Natural killer cell (primary cell): ENCODE measurements around the gene CFAP20. TPM values are rescaled to one million over a fixed set of nuclear protein-coding genes. Genes with fewer than 3 reads are reported as not detected.

Experiments used
- ATAC-seq, 3 donors: fragments of 150-1000 bp in 2 of 3; fragments of 200-7000 bp in 1 of 3; cut with Tn5 transposase; 1 replicate in 1 of 3; 2 replicates in 2 of 3; pipeline ENCODE4 v1.10.0; 2021; ENCODE audit warnings: mild to moderate bottlenecking in 2 of 3, moderate library complexity in 2 of 3
- DNase-seq, 2 donors: peaks; one replicate each; pipeline versions ENCODE4 v3.0.0 to v3.0.0-alpha.2; 2013 to 2021; ENCODE audit warnings: mixed read lengths in 1 of 2
- H3K27ac ChIP-seq: one replicate; pipeline ENCODE4 v1.5.1; 2013; ENCODE audit warnings: mild to moderate bottlenecking, low read length
- H3K27me3 ChIP-seq: one replicate; pipeline ENCODE4 v1.6.1; 2013; ENCODE audit warnings: low read length; ENCODE audit not compliant: control insufficient read depth, insufficient read depth
- H3K36me3 ChIP-seq: one replicate; pipeline ENCODE4 v1.6.1; 2013; ENCODE audit warnings: low read length; ENCODE audit not compliant: control insufficient read depth, insufficient read depth
- H3K4me1 ChIP-seq: one replicate; pipeline ENCODE4 v1.6.1; 2013; ENCODE audit warnings: low read length; ENCODE audit not compliant: control insufficient read depth, insufficient read depth
- H3K4me3 ChIP-seq: one replicate; pipeline ENCODE4 v1.5.1; 2013; ENCODE audit warnings: low read length
- H3K9me3 ChIP-seq: one replicate; pipeline ENCODE4 v1.6.1; 2013; ENCODE audit warnings: low read length; ENCODE audit not compliant: control insufficient read depth, insufficient read depth
- H3K27ac Mint-ChIP-seq, 2 donors: one replicate each; pipeline ENCODE4 v1.8.0; 2022; ENCODE audit warnings: mild to moderate bottlenecking in 2 of 2, mixed read lengths in 2 of 2, moderate library complexity in 1 of 2
- H3K27me3 Mint-ChIP-seq, 2 donors: one replicate each; pipeline ENCODE4 v1.8.0; 2022; ENCODE audit warnings: low read depth in 2 of 2, mixed read lengths in 2 of 2
- H3K36me3 Mint-ChIP-seq: one replicate; pipeline ENCODE4 v1.8.0; 2022; ENCODE audit warnings: mixed read lengths
- H3K4me1 Mint-ChIP-seq, 2 donors: one replicate each; pipeline ENCODE4 v1.8.0; 2022; ENCODE audit warnings: mixed read lengths in 2 of 2
- H3K4me3 Mint-ChIP-seq: one replicate; pipeline ENCODE4 v1.8.0; 2022; ENCODE audit warnings: mild to moderate bottlenecking, moderate library complexity, mixed read lengths
- H3K9me3 Mint-ChIP-seq, 2 donors: one replicate each; pipeline ENCODE4 v1.8.0; 2022; ENCODE audit warnings: mixed read lengths in 2 of 2
- WGBS: methylation state at CpG from one replicate; pipeline ENCODE4 v1.1.7; 2013; ENCODE audit warnings: missing lambda C conversion rate; ENCODE audit not compliant: insufficient coverage; 5-methylcytosine and 5-hydroxymethylcytosine counted together
- intact Hi-C: fragments of 100-400 bp; cut with micrococcal nuclease; formaldehyde crosslinking; loops from one replicate; pipeline ENCODE4 v1.14.2; 2022
- total RNA-seq, 4 donors: library from RNA; stranded (reverse); fragments of 120-200 nt in 1 of 4; gene quantifications; one replicate each; pipeline versions ENCODE4 v1.2.3 to v1.2.4, GENCODE V29; 2013 to 2022
- TF ChIP-seq, protein P1 (sequence below): fragments of 200-600 bp; IDR thresholded peaks from one replicate; pipeline ENCODE4 v1.8.0; 2022; ENCODE audit warnings: antibody characterized with exemption

CFAP20 gene
- total RNA-seq, 3 donors from 2014 or later (not counting 1 experiment from before 2014, with no cell fraction given): 57.9 to 137 (median 64.7) TPM

DNA sequence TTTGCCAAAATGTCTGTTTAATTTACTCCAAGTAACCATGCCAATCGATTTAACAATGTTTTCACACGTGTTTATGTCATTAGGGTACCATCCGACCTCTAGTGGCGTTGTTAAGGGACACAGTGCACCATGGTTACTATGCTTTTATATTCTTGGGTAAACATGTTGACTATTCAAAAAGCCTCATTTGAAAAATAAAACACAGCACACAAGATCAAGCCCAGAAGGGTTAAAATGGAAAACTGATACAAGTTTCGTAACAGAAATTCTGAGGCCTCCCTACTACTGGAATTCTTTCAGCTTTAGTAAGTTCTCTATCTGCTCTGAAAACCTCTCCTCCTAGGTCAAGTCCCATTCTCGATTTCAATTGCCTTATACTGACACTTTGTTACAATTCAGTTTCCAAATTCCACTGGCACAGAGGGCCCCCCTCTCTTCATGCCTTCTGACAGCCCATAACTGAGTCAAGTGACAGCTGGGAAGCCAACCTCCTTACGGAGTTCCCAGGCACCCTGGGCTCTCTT lies 2.1 kb downstream of the CFAP20 start:
- ATAC-seq: peak; percentile 20 to 54 (median 25)
- WGBS: 60% methylated on average over 5 of the region's 7 CpGs
- Histone ChIP-seq H3K27ac (peak overlapping the region; percentile 65), H3K9me3 (peaks cover 4% of the 10 kb centered on the region), H3K27me3 (no peaks in the 10 kb centered on the region), H3K36me3 (no peaks in the 10 kb centered on the region), H3K4me3 (no peak overlapping the region), H3K4me1 (peaks cover 29% of the 10 kb centered on the region)
- Mint-ChIP-seq H3K27ac (peak overlapping the region; percentile 93 to 95), H3K36me3 (no peaks in the 10 kb centered on the region), H3K9me3 (no peaks in the 10 kb centered on the region), H3K27me3 (no peaks in the 10 kb centered on the region), H3K4me3 (peak overlapping the region; percentile 99), H3K4me1 (peaks cover 51 to 54% of the 10 kb centered on the region in 2 donors)
- peak in 1 of 2 donors; percentile 82 for DNase-seq
- TF ChIP-seq, protein P1, sequence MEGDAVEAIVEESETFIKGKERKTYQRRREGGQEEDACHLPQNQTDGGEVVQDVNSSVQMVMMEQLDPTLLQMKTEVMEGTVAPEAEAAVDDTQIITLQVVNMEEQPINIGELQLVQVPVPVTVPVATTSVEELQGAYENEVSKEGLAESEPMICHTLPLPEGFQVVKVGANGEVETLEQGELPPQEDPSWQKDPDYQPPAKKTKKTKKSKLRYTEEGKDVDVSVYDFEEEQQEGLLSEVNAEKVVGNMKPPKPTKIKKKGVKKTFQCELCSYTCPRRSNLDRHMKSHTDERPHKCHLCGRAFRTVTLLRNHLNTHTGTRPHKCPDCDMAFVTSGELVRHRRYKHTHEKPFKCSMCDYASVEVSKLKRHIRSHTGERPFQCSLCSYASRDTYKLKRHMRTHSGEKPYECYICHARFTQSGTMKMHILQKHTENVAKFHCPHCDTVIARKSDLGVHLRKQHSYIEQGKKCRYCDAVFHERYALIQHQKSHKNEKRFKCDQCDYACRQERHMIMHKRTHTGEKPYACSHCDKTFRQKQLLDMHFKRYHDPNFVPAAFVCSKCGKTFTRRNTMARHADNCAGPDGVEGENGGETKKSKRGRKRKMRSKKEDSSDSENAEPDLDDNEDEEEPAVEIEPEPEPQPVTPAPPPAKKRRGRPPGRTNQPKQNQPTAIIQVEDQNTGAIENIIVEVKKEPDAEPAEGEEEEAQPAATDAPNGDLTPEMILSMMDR: peak; percentile 25
- intact Hi-C loops: loop anchor here (2.0 to 10.0 kb wide), 4 partner anchors 106 to 825 kb away; partner anchors contain the start of gene KATNB1

DNA sequence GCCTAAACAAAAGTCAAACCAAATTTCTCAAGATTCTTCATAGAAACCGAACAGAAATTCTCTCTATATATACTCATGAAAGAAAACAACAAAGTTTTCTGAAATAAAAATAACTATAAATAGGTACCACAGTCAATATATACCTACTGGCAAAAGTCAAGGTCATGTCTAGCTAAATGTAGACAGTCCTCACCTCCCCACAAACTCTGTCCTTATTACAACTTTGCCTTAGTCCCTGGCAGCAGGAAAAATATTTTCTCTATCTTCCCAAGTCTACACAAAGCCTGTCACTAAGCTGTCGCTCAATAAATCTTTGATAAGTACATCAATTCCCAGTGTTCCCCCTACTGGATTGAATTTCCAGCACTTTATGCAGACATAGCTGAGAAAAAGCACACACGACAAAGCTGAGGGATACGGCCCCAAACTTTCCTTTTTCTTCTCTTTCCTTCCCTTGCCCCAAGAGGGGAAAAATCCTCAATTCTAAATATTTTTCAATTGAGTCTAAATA lies 2.7 kb downstream of the CFAP20 start:
- H3K27me3 ChIP-seq: no peaks in the 10 kb centered on the region
- H3K27ac ChIP-seq: peak overlapping the region; percentile 53
- Mint-ChIP-seq H3K4me1 (peaks cover 54 to 56% of the 10 kb centered on the region in 2 donors), H3K36me3 (no peaks in the 10 kb centered on the region), H3K9me3 (no peaks in the 10 kb centered on the region), H3K27ac (peak overlapping the region; percentile 93 to 95), H3K27me3 (no peaks in the 10 kb centered on the region), H3K4me3 (peak overlapping the region; percentile 99)
- H3K36me3 ChIP-seq: no peaks in the 10 kb centered on the region
- TF ChIP-seq, protein P1: peak; percentile 20
- DNase-seq (no peak), ATAC-seq (no peak)
- WGBS: 86% methylated on average over 2 of the region's 4 CpGs
- H3K4me3 ChIP-seq: no peak overlapping the region
- peaks cover 33% of the 10 kb centered on the region for H3K4me1 ChIP-seq
- peaks cover 4% of the 10 kb centered on the region for H3K9me3 ChIP-seq
- intact Hi-C loops: loop anchor here (2.0 to 10.0 kb wide), 4 partner anchors 106 to 824 kb away; partner anchors contain the start of gene KATNB1

DNA sequence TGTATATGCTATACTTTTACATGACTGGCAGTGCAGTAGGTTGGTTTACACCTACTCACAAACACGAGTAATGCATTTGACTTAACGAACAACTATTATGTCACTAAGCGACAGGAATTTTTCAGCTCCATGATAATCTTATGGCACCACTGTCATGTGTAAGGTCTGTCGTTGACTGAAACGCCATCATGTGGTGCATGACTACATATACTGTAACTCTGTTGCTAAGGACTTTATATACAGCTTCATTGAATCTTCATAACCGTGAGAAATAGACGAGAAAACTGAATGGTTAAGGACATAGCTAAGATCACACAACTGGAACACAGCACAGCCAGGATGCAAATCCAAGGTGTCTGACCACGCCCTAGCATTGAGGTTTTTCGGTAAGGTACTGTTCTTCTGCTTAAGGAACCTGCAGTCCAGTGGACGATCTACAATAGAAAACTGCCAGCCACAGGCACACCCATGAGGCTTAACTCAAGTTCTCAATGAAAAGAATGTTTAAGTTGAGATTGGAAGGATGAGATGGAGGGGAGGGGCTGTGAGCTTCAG lies 3.3 kb downstream of the CFAP20 start:
- peak overlapping the region; percentile 93 to 95 for H3K27ac Mint-ChIP-seq
- 62% methylated on average over 10 of the region's 10 CpGs for WGBS
- peaks cover 33% of the 10 kb centered on the region for H3K4me1 ChIP-seq

More for the DNA sequence above, 3.3 kb downstream of the CFAP20 start:
- H3K27me3 Mint-ChIP-seq: no peaks in the 10 kb centered on the region
- ATAC-seq: peak in 1 of 3 donors; percentile 13
- intact Hi-C loops: loop anchor here (2.0 to 10.0 kb wide), 4 partner anchors 105 to 824 kb away; partner anchors contain the start of gene KATNB1
- H3K36me3 ChIP-seq: no peaks in the 10 kb centered on the region
- DNase-seq: peak in 1 of 2 donors; percentile 36
- peaks cover 58 to 62% of the 10 kb centered on the region in 2 donors for H3K4me1 Mint-ChIP-seq
- H3K4me3 Mint-ChIP-seq: peak overlapping the region; percentile 69
- H3K4me3 ChIP-seq: no peak overlapping the region
- TF ChIP-seq, protein P1: no peak
- no peaks in the 10 kb centered on the region for H3K36me3 Mint-ChIP-seq
- H3K9me3 Mint-ChIP-seq: no peaks in the 10 kb centered on the region
- H3K9me3 ChIP-seq: peaks cover 4% of the 10 kb centered on the region
- no peaks in the 10 kb centered on the region for H3K27me3 ChIP-seq
- peak overlapping the region; percentile 53 for H3K27ac ChIP-seq
